Loucy (cell line): ENCODE results near the gene TMPO.

ENCODE experiments used
- H2AFZ ChIP-seq: fragments of 200-600 bp; sonication (generic); 2 replicates; pipeline ENCODE4 v1.6.0; 2016; ENCODE audit warnings: antibody characterized with exemption, mild to moderate bottlenecking, low read length, moderate library complexity
- H3F3A ChIP-seq: fragments of 200-600 bp; 2 replicates; pipeline ENCODE4 v1.6.0; 2016; ENCODE audit warnings: antibody characterized with exemption, low read depth, mild to moderate bottlenecking
- H3K27me3 ChIP-seq: fragments of 200-600 bp; sonication (generic); 2 replicates; pipeline ENCODE4 v1.6.1; 2014; ENCODE audit warnings: low read length, mild to moderate bottlenecking; ENCODE audit not compliant: insufficient read depth, poor library complexity, severe bottlenecking
- H3K36me3 ChIP-seq: fragments of 200-600 bp; sonication (generic); 2 replicates; pipeline ENCODE4 v1.6.1; 2016; ENCODE audit warnings: low read length; ENCODE audit not compliant: insufficient read depth
- H3K4me1 ChIP-seq: fragments of 200-600 bp; sonication (generic); 2 replicates; pipeline ENCODE4 v1.5.1; 2014; ENCODE audit warnings: low read length, mild to moderate bottlenecking; ENCODE audit not compliant: insufficient read depth, poor library complexity, severe bottlenecking
- H3K4me2 ChIP-seq: fragments of 200-600 bp; sonication (generic); 2 replicates; pipeline ENCODE4 v1.6.0; 2014; ENCODE audit warnings: antibody characterized with exemption, low read length, low read depth, mild to moderate bottlenecking; ENCODE audit not compliant: poor library complexity, severe bottlenecking
- H3K4me3 ChIP-seq: fragments of 200-600 bp; sonication (generic); 2 replicates; pipeline ENCODE4 v1.5.1; 2014; ENCODE audit warnings: low read length, mild to moderate bottlenecking, mixed read lengths; ENCODE audit not compliant: poor library complexity, severe bottlenecking
- H3K79me2 ChIP-seq: fragments of 200-600 bp; sonication (generic); 2 replicates; pipeline ENCODE4 v1.6.1; 2014; ENCODE audit warnings: low read length; ENCODE audit not compliant: insufficient read depth
- H3K9ac ChIP-seq: fragments of 200-600 bp; sonication (generic); 2 replicates; pipeline ENCODE4 v1.6.0; 2014; ENCODE audit warnings: mild to moderate bottlenecking, low read depth, low read length, moderate library complexity; ENCODE audit not compliant: poor library complexity, severe bottlenecking
- H3K9me2 ChIP-seq: fragments of 200-600 bp; sonication (generic); replicated peaks from 2 replicates; pipeline ENCODE4 v1.6.1; 2016; ENCODE audit warnings: low read depth, low read length, mixed read lengths
- H3K9me3 ChIP-seq: fragments of 200-600 bp; sonication (generic); 2 replicates; pipeline ENCODE4 v1.6.1; 2014; ENCODE audit warnings: mild to moderate bottlenecking, antibody characterized with exemption, low read length, low read depth; ENCODE audit not compliant: insufficient read depth
- H4K20me1 ChIP-seq: fragments of 200-600 bp; sonication (generic); 2 replicates; pipeline ENCODE4 v1.6.0; 2014; ENCODE audit warnings: antibody characterized with exemption, low read length, mild to moderate bottlenecking; ENCODE audit not compliant: insufficient read depth, poor library complexity, severe bottlenecking
- CTCF ChIP-seq: fragments of 200-600 bp; sonication (generic); conservative IDR thresholded peaks from 2 replicates; pipeline ENCODE4 v1.5.1; 2014; ENCODE audit warnings: mild to moderate bottlenecking, antibody characterized with exemption, low read length
- EZH2phosphoT487 ChIP-seq: fragments of 200-600 bp; IDR thresholded peaks from 2 replicates; pipeline ENCODE4 v1.6.1; 2018; ENCODE audit warnings: antibody characterized with exemption, mild to moderate bottlenecking, moderate library complexity, borderline replicate concordance

TMPO gene

GRCh38 chr12:98561846-98562245, 46.5 kb downstream of the TMPO start:
- Histone ChIP-seq H3K4me1 (no peaks in the 10 kb centered on the region), H3K36me3 (no peaks in the 10 kb centered on the region), H4K20me1 (no peaks in the 10 kb centered on the region), H3K27me3 (no peaks in the 10 kb centered on the region), H3K9me2 (no peaks in the 10 kb centered on the region), H3K4me2 (no peak overlapping the region), H3K79me2 (no peaks in the 10 kb centered on the region), H2AFZ (no peak overlapping the region), H3K4me3 (no peak overlapping the region), H3F3A (no peaks in the 10 kb centered on the region), H3K9ac (no peak overlapping the region), H3K9me3 (no peaks in the 10 kb centered on the region)
- TF ChIP-seq EZH2phosphoT487 (no peak), CTCF (no peak)

GRCh38 chr12:98572010-98572409, 56.6 kb downstream of the TMPO start:
- Histone ChIP-seq H3K27me3 (no peaks in the 10 kb centered on the region), H3K9me3 (no peaks in the 10 kb centered on the region), H3K9me2 (no peaks in the 10 kb centered on the region), H3K4me1 (no peaks in the 10 kb centered on the region), H3K9ac (no peak overlapping the region), H4K20me1 (no peaks in the 10 kb centered on the region), H2AFZ (no peak overlapping the region), H3K4me2 (no peak overlapping the region), H3K79me2 (no peaks in the 10 kb centered on the region), H3F3A (no peaks in the 10 kb centered on the region), H3K36me3 (no peaks in the 10 kb centered on the region), H3K4me3 (no peak overlapping the region)
- TF ChIP-seq EZH2phosphoT487 (no peak), CTCF (peak; percentile 54)

GRCh38 chr12:98574110-98574509, 58.7 kb downstream of the TMPO start:
- Histone ChIP-seq H4K20me1 (no peaks in the 10 kb centered on the region), H3K4me3 (no peak overlapping the region), H3K9me2 (no peaks in the 10 kb centered on the region), H3K79me2 (no peaks in the 10 kb centered on the region), H3K9me3 (no peaks in the 10 kb centered on the region), H3K27me3 (no peaks in the 10 kb centered on the region), H3K4me2 (no peak overlapping the region), H2AFZ (no peak overlapping the region), H3K9ac (no peak overlapping the region), H3F3A (no peaks in the 10 kb centered on the region), H3K36me3 (no peaks in the 10 kb centered on the region), H3K4me1 (peaks cover 3% of the 10 kb centered on the region)
- TF ChIP-seq EZH2phosphoT487 (no peak), CTCF (no peak)
